ENCODE results near the gene HYCC2. TPM values are rescaled to one million over a fixed set of nuclear protein-coding genes. Genes with fewer than 3 reads are reported as not detected.

HYCC2 gene
- total RNA-seq, 1 experiment from 2014 or later: 13.3 TPM

- no peak overlapping the region for H3K23ac ChIP-seq (ENCODE audit: insufficient read length, low read depth, low read length)
- no peak overlapping the region for H3K56ac ChIP-seq (ENCODE audit: insufficient read length, low read depth, low read length)
- no peaks in the 10 kb centered on the region for H3K79me1 ChIP-seq (ENCODE audit: insufficient read depth, low read depth, low read length, poor library complexity, severe bottlenecking)
- no peaks in the 10 kb centered on the region for H3K4me1 Mint-ChIP-seq
- H2BK5ac ChIP-seq (ENCODE audit: insufficient read length, low read length): no peak overlapping the region
- no peak overlapping the region for H3K18ac ChIP-seq (ENCODE audit: insufficient read length, low read depth, low read length)
- no peak overlapping the region for H3K4me2 ChIP-seq (ENCODE audit: insufficient read depth, insufficient read length, low read length)
- no peak for TF ChIP-seq CTCF (conservative IDR thresholded peaks at IDR 0.05)
- no peak overlapping the region for H3K9ac ChIP-seq (ENCODE audit: extremely low read depth, insufficient read length, low read length)
- H3K4ac ChIP-seq (ENCODE audit: low read depth, low read length): no peak overlapping the region
- no peak for DNase-seq
- H4K91ac ChIP-seq (ENCODE audit: insufficient read length, low read depth, low read length): no peak overlapping the region
- no peak overlapping the region for H2BK120ac ChIP-seq (ENCODE audit: low read depth, low read length, poor library complexity, severe bottlenecking)
- H2BK12ac ChIP-seq (ENCODE audit: insufficient read length, low read depth, low read length): no peak overlapping the region
- no CpG with 5 or more reads among the region's 4 CpGs for WGBS (ENCODE audit: extremely low coverage, insufficient read length, low lambda C conversion rate)
- no peaks in the 10 kb centered on the region for H3K9me3 ChIP-seq (ENCODE audit: control insufficient read depth, low read depth, low read length)
- no peak overlapping the region for H3K27ac ChIP-seq (ENCODE audit: insufficient read length, low read depth, low read length)
- H3K27me3 Mint-ChIP-seq (ENCODE audit: low read depth): no peaks in the 10 kb centered on the region
- no peak overlapping the region for H2AK5ac ChIP-seq (ENCODE audit: insufficient read length, low read length)
- H3K23me2 ChIP-seq (ENCODE audit: insufficient read length, low read depth, low read length, poor library complexity, severe bottlenecking): no peaks in the 10 kb centered on the region
- H3K79me2 ChIP-seq (ENCODE audit: insufficient read depth, low read length): no peaks in the 10 kb centered on the region
- no peaks in the 10 kb centered on the region for H3K27me3 ChIP-seq (ENCODE audit: insufficient read depth, low read length)
- H4K5ac ChIP-seq (ENCODE audit: insufficient read length, low read depth, low read length): no peak overlapping the region
- no peaks in the 10 kb centered on the region for H4K20me1 ChIP-seq (ENCODE audit: control insufficient read depth, insufficient read depth, insufficient read length)
- H2BK15ac ChIP-seq (ENCODE audit: low read depth, low read length): no peak overlapping the region
- H2AFZ ChIP-seq (ENCODE audit: low read length): no peak overlapping the region
- H4K8ac ChIP-seq (replicated peaks; ENCODE audit: insufficient read length, low read depth, low read length): no peak overlapping the region
- H3K27ac Mint-ChIP-seq: no peak overlapping the region; a peak in 1 of 7 replicates
- H3K9me3 Mint-ChIP-seq: peaks cover 10 to 13% of the 10 kb centered on the region in 2 experiments
- no peak overlapping the region for H3K14ac ChIP-seq (ENCODE audit: insufficient read depth, low read length)
- no peak overlapping the region for H2BK20ac ChIP-seq (ENCODE audit: low read depth, low read length, poor library complexity, severe bottlenecking)
- H3K4me1 ChIP-seq (ENCODE audit: insufficient read depth, low read length): no peaks in the 10 kb centered on the region
- no peak overlapping the region for H3K4me3 Mint-ChIP-seq
- peaks cover 12 to 28% (median 16%) of the 10 kb centered on the region in 3 experiments; a peak in 6 of 7 replicates for H3K36me3 Mint-ChIP-seq (ENCODE audit: insufficient read depth in 1 of 3, low read depth in 3 of 3)
- no peak overlapping the region for H3T11ph ChIP-seq (ENCODE audit: low read length)
Observed at GRCh38 chr2:201040867-201041628, 30.4 kb downstream of the HYCC2 start.
